ENCODE results near the gene F10. TPM values are rescaled to one million over a fixed set of nuclear protein-coding genes. Genes with fewer than 3 reads are reported as not detected.

F10 gene
- total RNA-seq, 4 donors from 2014 or later = 4.1 to 22.5 (median 11.8) TPM

DNA sequence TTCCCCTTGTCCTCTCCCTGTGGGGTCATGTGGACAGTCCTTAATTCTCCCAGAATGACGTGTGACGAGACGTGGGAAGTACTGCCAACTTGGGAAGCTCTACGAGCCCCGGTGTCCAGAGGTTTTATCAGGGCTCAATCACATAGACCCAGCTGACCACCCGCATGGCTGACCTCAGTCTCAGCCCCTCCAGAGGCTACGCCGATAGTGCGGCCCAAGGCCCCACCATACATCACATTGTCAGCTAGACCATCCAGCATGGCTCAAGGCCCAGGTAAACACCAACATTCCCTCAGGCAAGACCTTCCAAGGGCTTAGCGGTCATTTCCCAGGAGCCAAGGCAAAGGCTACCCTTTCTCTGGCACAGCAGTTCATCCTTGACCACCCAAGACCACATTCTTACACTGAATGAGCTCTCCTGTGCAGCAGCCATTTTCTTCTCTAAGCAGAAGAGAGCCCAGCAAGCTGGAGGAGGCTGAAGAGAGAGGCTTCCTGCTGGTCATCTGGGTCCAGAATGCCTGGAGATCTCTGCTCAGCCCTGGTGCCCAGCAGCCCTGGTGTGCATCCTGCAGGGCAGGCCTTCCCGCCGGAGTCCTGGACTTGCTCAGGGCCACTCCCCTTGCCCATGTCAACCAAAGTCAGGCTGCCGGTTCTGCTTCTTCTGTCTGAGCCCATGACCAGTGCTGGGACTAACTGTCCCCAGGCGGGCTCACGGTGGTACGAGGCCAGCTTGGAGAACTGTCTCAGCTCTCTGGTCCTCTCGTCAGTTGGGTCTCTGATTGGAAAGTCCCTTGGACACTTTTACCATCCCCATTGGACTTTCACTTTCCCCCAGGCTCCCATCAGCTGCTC is 7.9 kb upstream of the F10 start:
- H3K27me3 ChIP-seq = peaks cover 0 to 12% of the 10 kb centered on the region in 2 donors
- H3K4me3 ChIP-seq = no peak overlapping the region
- H3K9me3 ChIP-seq = peaks cover 0 to 5% (median 0%) of the 10 kb centered on the region in 4 donors
- H3K4me1 ChIP-seq = peaks cover 0 to 13% (median 0%) of the 10 kb centered on the region in 4 donors
- H3K27ac ChIP-seq = no peak overlapping the region
- DNase-seq = peak in 2 of 3 donors; percentile 32 to 36
- H3K36me3 ChIP-seq = no peaks in the 10 kb centered on the region
- TF ChIP-seq POLR2A (IDR thresholded peaks at IDR 0.05) = no peak
- TF ChIP-seq, protein P1, sequence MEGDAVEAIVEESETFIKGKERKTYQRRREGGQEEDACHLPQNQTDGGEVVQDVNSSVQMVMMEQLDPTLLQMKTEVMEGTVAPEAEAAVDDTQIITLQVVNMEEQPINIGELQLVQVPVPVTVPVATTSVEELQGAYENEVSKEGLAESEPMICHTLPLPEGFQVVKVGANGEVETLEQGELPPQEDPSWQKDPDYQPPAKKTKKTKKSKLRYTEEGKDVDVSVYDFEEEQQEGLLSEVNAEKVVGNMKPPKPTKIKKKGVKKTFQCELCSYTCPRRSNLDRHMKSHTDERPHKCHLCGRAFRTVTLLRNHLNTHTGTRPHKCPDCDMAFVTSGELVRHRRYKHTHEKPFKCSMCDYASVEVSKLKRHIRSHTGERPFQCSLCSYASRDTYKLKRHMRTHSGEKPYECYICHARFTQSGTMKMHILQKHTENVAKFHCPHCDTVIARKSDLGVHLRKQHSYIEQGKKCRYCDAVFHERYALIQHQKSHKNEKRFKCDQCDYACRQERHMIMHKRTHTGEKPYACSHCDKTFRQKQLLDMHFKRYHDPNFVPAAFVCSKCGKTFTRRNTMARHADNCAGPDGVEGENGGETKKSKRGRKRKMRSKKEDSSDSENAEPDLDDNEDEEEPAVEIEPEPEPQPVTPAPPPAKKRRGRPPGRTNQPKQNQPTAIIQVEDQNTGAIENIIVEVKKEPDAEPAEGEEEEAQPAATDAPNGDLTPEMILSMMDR (IDR thresholded peaks at IDR 0.05) = no peak

DNA sequence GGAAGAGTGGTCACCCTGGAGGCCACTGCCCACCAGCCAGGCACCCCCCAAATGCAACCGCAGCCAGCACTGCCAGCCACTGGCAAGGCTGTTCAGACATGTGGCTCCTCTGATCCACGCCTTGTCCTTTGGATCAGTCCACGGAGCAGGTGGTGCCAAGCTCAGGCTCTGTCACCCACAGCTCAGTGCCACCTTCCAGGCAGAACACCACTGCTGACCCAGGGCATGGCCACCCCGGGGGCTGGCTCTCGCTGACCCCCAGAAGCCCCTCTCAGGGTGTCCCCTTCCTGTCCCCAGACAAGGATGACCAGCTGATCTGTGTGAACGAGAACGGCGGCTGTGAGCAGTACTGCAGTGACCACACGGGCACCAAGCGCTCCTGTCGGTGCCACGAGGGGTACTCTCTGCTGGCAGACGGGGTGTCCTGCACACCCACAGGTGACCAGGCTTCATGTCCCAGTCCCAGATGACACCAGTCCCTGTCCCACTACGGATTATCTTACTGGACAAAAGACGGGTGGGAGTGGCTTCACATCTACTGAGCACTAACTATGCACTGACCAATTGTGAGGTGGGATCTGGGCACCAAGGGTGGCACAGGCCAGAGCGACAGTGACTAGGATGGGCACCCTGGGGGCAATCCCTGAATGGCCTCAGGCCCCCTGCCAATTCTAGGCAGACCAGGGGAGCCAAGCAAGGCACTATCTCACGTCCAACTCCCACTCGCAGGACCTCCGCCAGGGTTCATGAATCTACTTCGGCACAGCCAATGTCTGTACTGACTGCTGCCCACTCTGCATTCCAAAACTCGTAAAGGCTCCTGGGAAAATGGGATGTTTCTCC is 7.0 kb upstream of the F10 start:
- H3K36me3 ChIP-seq = no peaks in the 10 kb centered on the region
- peak in 1 of 3 donors; percentile 35 for DNase-seq
- peaks cover 0 to 4% of the 10 kb centered on the region in 2 donors for H3K27me3 ChIP-seq
- H3K4me3 ChIP-seq = no peak overlapping the region
- peaks cover 0 to 4% (median 0%) of the 10 kb centered on the region in 4 donors for H3K4me1 ChIP-seq
- no peak overlapping the region for H3K27ac ChIP-seq
- peaks cover 0 to 3% (median 0%) of the 10 kb centered on the region in 4 donors for H3K9me3 ChIP-seq
- TF ChIP-seq POLR2A (IDR thresholded peaks at IDR 0.05) = no peak
- TF ChIP-seq, protein P1 (IDR thresholded peaks at IDR 0.05) = no peak

DNA sequence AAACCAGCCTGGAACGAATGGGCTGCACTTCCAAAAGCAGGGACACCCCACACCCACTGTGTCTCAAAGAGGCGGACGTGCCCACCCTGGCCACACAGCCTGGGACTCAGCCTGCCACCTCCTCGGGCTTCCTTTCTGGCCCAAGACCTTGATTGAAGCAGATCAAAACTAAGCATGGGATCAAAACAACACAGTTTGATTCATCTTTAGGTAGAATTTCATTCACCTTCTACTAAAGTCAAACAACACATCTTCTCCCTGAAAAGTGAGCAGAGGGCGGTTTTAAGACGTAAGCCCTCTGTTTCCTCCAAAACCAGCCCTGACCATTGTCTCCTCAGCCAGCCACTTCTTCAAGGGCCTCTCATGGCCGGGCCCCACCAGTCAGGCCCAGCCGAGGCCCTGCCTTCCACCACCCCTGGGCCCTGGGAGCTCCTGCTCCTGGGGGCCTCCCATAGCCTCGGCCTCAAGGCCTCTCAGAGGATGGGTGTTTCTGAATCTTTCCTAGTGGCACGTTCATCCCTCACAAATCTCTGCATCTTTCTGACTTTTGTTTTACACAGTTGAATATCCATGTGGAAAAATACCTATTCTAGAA is 6.3 kb upstream of the F10 start:
- Histone ChIP-seq H3K4me3 (no peak overlapping the region), H3K27ac (no peak overlapping the region), H3K27me3 (no peaks in the 10 kb centered on the region), H3K9me3 (no peaks in the 10 kb centered on the region), H3K36me3 (no peaks in the 10 kb centered on the region), H3K4me1 (no peaks in the 10 kb centered on the region)
- TF ChIP-seq, protein P1 (IDR thresholded peaks at IDR 0.05) = no peak
- no peak for TF ChIP-seq POLR2A (IDR thresholded peaks at IDR 0.05)
- DNase-seq = no peak

DNA sequence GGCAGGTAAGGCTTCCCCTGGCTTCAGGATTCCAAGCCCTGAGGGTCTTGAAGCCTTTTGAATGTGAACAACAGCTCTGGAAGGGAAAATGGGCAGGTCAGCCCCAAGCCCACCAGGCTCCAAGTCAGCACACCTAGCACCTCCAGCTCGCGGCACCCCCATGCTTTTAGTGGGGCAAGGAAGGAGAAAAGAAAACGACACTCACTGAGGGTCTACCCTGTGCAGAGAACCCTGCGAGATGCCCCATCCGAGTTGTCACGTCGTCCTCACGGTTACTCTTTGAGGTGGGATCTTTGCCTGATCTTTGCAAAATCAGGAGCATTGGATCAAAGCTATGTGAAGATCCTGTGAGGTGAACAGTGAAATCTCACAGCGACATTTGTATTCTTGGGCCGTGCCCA is 5.7 kb upstream of the F10 start:
- Histone ChIP-seq H3K9me3 (no peaks in the 10 kb centered on the region), H3K27ac (no peak overlapping the region), H3K4me3 (no peak overlapping the region), H3K4me1 (no peaks in the 10 kb centered on the region), H3K36me3 (no peaks in the 10 kb centered on the region), H3K27me3 (no peaks in the 10 kb centered on the region)
- no peak for TF ChIP-seq POLR2A (IDR thresholded peaks at IDR 0.05)
- TF ChIP-seq, protein P1 (IDR thresholded peaks at IDR 0.05) = no peak
- no peak for DNase-seq

DNA sequence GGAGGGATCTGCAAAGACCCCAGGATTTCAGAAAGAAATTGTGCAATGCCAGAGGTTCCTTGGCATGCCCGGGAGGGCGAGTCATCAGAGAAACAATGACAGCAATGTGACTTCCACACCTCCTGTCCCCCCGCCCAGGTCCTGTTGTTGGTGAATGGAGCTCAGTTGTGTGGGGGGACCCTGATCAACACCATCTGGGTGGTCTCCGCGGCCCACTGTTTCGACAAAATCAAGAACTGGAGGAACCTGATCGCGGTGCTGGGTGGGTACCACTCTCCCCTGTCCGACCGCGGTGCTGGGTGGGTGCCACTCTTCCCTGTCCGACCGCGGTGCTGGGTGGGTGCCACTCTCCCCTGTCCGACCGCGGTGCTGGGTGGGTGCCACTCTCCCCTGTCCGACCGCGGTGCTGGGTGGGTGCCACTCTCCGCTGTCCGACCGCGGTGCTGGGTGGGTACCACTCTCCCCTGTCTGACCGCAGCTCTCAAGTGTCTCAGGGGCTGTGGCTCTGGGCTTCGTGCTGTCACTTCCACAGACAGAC is 5.2 kb upstream of the F10 start:
- TF ChIP-seq, protein P1 (IDR thresholded peaks at IDR 0.05) = no peak
- no peak for TF ChIP-seq POLR2A (IDR thresholded peaks at IDR 0.05)

More for the DNA sequence above, 5.2 kb upstream of the F10 start:
- DNase-seq = peak in 1 of 3 donors; percentile 27
- H3K27ac ChIP-seq = no peak overlapping the region
- no peaks in the 10 kb centered on the region for H3K27me3 ChIP-seq
- no peaks in the 10 kb centered on the region for H3K4me1 ChIP-seq
- no peaks in the 10 kb centered on the region for H3K36me3 ChIP-seq
- H3K4me3 ChIP-seq = no peak overlapping the region
- no peaks in the 10 kb centered on the region for H3K9me3 ChIP-seq
